ENCODE measurements around the gene PACRGL. TPM values are rescaled to one million over a fixed set of nuclear protein-coding genes. Genes with fewer than 3 reads are reported as not detected.

The PACRGL gene
- total and polyA plus RNA-seq, 9 of the 15 experiments (the other 6 are each of a cell fraction or from before 2014, with no cell fraction given): 6.6 to 55.0 (median 27.5) TPM

GRCh38 chr4:20700007-20700761, at the start of gene PACRGL (continued):
- TF ChIP-seq YY1 (IDR thresholded peaks at IDR 0.05; ENCODE audit: borderline replicate concordance in 1 of 3, control insufficient read depth in 1 of 3, extremely low read depth in 1 of 3, insufficient read depth in 3 of 3, insufficient read length in 1 of 3, insufficient replicate concordance in 2 of 3, low read depth in 1 of 3, low read length in 2 of 3): peak in 1 of 3 experiments; percentile 42
- peak; percentile 56; the same call in 1 of the 2 replicates for TF ChIP-seq MBD2 (IDR thresholded peaks at IDR 0.05; ENCODE audit: borderline replicate concordance, low read depth)
- TF ChIP-seq ZNF639 (CRISPR knock-in tag; conservative IDR thresholded peaks at IDR 0.05 in 1 of 2, IDR thresholded peaks at IDR 0.05 in 1 of 2): peak in 1 of 2 experiments; percentile 30; a peak in 1 of 4 replicates
- no peak for TF ChIP-seq DPF2 (IDR thresholded peaks at IDR 0.05)
- no peak for TF ChIP-seq KAT8 (IDR thresholded peaks at IDR 0.05; ENCODE audit: low read depth)
- TF ChIP-seq ZC3H4 (CRISPR knock-in tag; IDR thresholded peaks at IDR 0.05; ENCODE audit: borderline replicate concordance): no peak
- TF ChIP-seq C11orf30 (IDR thresholded peaks at IDR 0.05; ENCODE audit: low read depth): peak; percentile 92
- peak; percentile 93 for TF ChIP-seq SAP30 (IDR thresholded peaks at IDR 0.05; ENCODE audit: borderline replicate concordance, insufficient read depth, low read depth, low read length, poor library complexity, severe bottlenecking)
- peak in 1 of 2 experiments; percentile 97; a peak in 2 of 4 replicates for TF ChIP-seq HDAC1 (IDR thresholded peaks at IDR 0.05)
- peak; percentile 94 for TF ChIP-seq PHF8 (IDR thresholded peaks at IDR 0.05; ENCODE audit: borderline replicate concordance, low read length)
- no peak for TF ChIP-seq ASH1L (IDR thresholded peaks at IDR 0.05; ENCODE audit: borderline replicate concordance, low read depth, partially characterized antibody)
- TF ChIP-seq BMI1 (IDR thresholded peaks at IDR 0.05; ENCODE audit: low read length): peak; percentile 78
- peak; percentile 54 for TF ChIP-seq ZFX (CRISPR knock-in tag; IDR thresholded peaks at IDR 0.05)
- TF ChIP-seq, protein P1, sequence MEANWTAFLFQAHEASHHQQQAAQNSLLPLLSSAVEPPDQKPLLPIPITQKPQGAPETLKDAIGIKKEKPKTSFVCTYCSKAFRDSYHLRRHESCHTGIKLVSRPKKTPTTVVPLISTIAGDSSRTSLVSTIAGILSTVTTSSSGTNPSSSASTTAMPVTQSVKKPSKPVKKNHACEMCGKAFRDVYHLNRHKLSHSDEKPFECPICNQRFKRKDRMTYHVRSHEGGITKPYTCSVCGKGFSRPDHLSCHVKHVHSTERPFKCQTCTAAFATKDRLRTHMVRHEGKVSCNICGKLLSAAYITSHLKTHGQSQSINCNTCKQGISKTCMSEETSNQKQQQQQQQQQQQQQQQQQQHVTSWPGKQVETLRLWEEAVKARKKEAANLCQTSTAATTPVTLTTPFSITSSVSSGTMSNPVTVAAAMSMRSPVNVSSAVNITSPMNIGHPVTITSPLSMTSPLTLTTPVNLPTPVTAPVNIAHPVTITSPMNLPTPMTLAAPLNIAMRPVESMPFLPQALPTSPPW (CRISPR knock-in tag; IDR thresholded peaks at IDR 0.05): peak; percentile 58
- TF ChIP-seq RB1 (IDR thresholded peaks at IDR 0.05; ENCODE audit: low read depth): peak; percentile 63; the same call in 1 of the 2 replicates
- no peak for TF ChIP-seq WHSC1 (IDR thresholded peaks at IDR 0.05; ENCODE audit: low read length)
- peak; percentile 70 for TF ChIP-seq KDM5B (IDR thresholded peaks at IDR 0.05; ENCODE audit: insufficient replicate concordance, low read depth, low read length)
- TF ChIP-seq RBM17 (IDR thresholded peaks at IDR 0.05; ENCODE audit: borderline replicate concordance, low read depth, low read length): no peak
- no peak for TF ChIP-seq HINFP (tag; conservative IDR thresholded peaks at IDR 0.05; ENCODE audit: low read depth)
- no peak for TF ChIP-seq POLR3G (IDR thresholded peaks at IDR 0.05; ENCODE audit: extremely low read depth, insufficient read length, insufficient replicate concordance)
- TF ChIP-seq CXXC5 (CRISPR knock-in tag; IDR thresholded peaks at IDR 0.05): peak; percentile 93
- TF ChIP-seq GABPB1 (CRISPR knock-in tag; IDR thresholded peaks at IDR 0.05): peak; percentile 40; the same call in 1 of the 2 replicates
